Gastroesophageal sphincter (tissue), 4 donors: ENCODE measurements around the gene SLC35E1. TPM values are rescaled to one million over a fixed set of nuclear protein-coding genes. Genes with fewer than 3 reads are reported as not detected.

ENCODE experiments used
- ATAC-seq: fragments of 150-250 bp; one replicate; pipeline ENCODE4 v1.9.1; 2016; ENCODE audit warnings: mild to moderate bottlenecking, moderate library complexity
- H3K27ac ChIP-seq, 4 donors: fragments of 200-600 bp; sonication (generic) in 3 of 4; 1 replicate in 3 of 4; 2 replicates in 1 of 4; pipeline ENCODE4 v1.5.1; 2016 to 2019
- H3K27me3 ChIP-seq: fragments of 200-600 bp; sonication (generic); one replicate; pipeline ENCODE4 v1.5.1; 2019
- H3K36me3 ChIP-seq, 2 donors: fragments of 200-600 bp; sonication (generic); one replicate each; pipeline ENCODE4 v1.5.1; 2019; ENCODE audit warnings: control low read depth in 1 of 2
- H3K4me1 ChIP-seq, 3 donors: fragments of 200-600 bp; sonication (generic); 1 replicate in 2 of 3; 2 replicates in 1 of 3; pipeline ENCODE4 v1.5.1; 2016 to 2019; ENCODE audit warnings: control low read depth in 2 of 3
- H3K4me3 ChIP-seq, 2 donors: fragments of 200-600 bp; sonication (generic); one replicate each; pipeline ENCODE4 v1.5.1; 2019; ENCODE audit warnings: mild to moderate bottlenecking in 1 of 2, moderate library complexity in 1 of 2
- H3K9me3 ChIP-seq, 3 donors: fragments of 200-600 bp; sonication (generic); one replicate each; pipeline ENCODE4 v1.5.1; 2017 to 2019; ENCODE audit warnings: control low read depth in 2 of 3
- EP300 ChIP-seq: sonication (generic); formaldehyde crosslinking; IDR thresholded peaks from one replicate; pipeline ENCODE4 v1.6.1; 2017; ENCODE audit warnings: antibody characterized with exemption, mild to moderate bottlenecking
- POLR2A ChIP-seq, 2 donors: fragments of 450-650 bp; IDR thresholded peaks; one replicate each; pipeline ENCODE4 v1.6.1; 2017; ENCODE audit warnings: antibody characterized with exemption in 2 of 2, mild to moderate bottlenecking in 2 of 2, moderate library complexity in 1 of 2
- POLR2AphosphoS5 ChIP-seq: sonication (generic); formaldehyde crosslinking; IDR thresholded peaks from one replicate; pipeline ENCODE4 v1.6.1; 2017; ENCODE audit warnings: antibody characterized with exemption
- WGBS, 2 donors: methylation state at CpG; one replicate each; pipeline ENCODE4 v1.1.5; 2018; ENCODE audit warnings: low coverage in 1 of 2; 5-methylcytosine and 5-hydroxymethylcytosine counted together
- total RNA-seq, 4 donors: library from RNA; depleted of rRNA; stranded (reverse); fragments of >200 nt; gene quantifications; one replicate each; pipeline ENCODE4 v1.1.0, GENCODE V29; 2016
- TF ChIP-seq, protein P1 (sequence below), 4 experiments: fragments of 200-600 bp in 2 of 4; fragments of 450-650 bp in 2 of 4; sonication (generic) in 1 of 4; IDR thresholded peaks; one replicate each; pipeline ENCODE4 v1.5.1; 2017 to 2019; ENCODE audit warnings: antibody characterized with exemption in 4 of 4, mild to moderate bottlenecking in 2 of 4, moderate library complexity in 2 of 4

SLC35E1 gene
- total RNA-seq, 4 donors from 2014 or later, result 24.9 to 35.5 (median 29.7) TPM

DNA sequence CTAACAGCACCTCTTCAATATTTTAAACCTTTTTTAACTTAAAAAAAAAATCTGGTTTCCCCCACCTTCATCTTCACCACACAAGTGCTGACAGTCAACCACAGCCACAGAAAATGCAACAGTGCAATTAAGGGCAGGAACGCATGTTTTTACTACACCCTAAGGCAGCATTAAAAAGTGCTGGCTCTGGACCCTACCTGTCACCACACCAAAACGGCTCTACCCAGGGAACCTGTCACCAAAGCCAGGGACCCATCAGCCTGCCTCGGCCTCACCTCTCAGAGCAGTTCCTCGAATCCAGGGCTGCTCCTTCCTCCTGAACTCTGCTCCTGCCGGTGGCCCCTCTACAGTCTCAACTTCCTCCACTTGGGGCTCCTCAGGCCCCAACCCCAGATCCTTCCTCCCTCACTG lies 22.5 kb upstream of the SLC35E1 start:
- ATAC-seq, result no peak
- WGBS, 2 donors, result 82 to 100% methylated on average over 1 to 5 of the region's 5 CpGs
- H3K4me1 ChIP-seq, result peaks cover 0 to 85% (median 16%) of the 10 kb centered on the region in 3 donors
- H3K4me3 ChIP-seq, result no peak overlapping the region
- TF ChIP-seq POLR2AphosphoS5 (no peak), EP300 (no peak), POLR2A (IDR thresholded peaks at IDR 0.05) (no peak)
- TF ChIP-seq, protein P1, sequence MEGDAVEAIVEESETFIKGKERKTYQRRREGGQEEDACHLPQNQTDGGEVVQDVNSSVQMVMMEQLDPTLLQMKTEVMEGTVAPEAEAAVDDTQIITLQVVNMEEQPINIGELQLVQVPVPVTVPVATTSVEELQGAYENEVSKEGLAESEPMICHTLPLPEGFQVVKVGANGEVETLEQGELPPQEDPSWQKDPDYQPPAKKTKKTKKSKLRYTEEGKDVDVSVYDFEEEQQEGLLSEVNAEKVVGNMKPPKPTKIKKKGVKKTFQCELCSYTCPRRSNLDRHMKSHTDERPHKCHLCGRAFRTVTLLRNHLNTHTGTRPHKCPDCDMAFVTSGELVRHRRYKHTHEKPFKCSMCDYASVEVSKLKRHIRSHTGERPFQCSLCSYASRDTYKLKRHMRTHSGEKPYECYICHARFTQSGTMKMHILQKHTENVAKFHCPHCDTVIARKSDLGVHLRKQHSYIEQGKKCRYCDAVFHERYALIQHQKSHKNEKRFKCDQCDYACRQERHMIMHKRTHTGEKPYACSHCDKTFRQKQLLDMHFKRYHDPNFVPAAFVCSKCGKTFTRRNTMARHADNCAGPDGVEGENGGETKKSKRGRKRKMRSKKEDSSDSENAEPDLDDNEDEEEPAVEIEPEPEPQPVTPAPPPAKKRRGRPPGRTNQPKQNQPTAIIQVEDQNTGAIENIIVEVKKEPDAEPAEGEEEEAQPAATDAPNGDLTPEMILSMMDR (IDR thresholded peaks at IDR 0.05), result no peak
- H3K9me3 ChIP-seq, result no peaks in the 10 kb centered on the region
- H3K27ac ChIP-seq, result no peak overlapping the region
- no peaks in the 10 kb centered on the region for H3K27me3 ChIP-seq
- no peaks in the 10 kb centered on the region for H3K36me3 ChIP-seq

DNA sequence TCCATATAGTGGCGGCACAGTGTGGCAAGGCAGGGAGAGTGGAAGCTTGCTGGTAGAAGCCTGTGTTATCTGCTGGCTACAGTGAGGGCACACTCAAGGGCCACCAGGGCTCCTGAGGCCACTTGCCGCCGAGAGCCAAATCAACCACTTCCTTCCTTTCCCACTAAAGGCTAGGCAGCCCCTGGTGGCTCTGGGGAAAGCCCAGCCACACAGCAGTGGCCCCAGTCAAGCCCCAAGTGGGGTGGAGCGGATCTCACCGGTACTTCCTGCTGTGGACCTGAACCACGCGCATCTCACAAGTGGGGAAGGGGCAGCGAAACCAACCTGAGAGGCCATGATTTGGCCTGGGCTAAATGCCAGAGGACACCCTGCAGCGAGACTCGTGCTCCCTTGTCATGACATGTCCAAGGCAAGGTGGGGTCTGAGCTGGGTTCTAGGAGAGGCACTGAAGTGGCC lies 21.9 kb upstream of the SLC35E1 start:
- ATAC-seq, result no peak
- Histone ChIP-seq H3K36me3 (no peaks in the 10 kb centered on the region), H3K4me3 (no peak overlapping the region), H3K27me3 (no peaks in the 10 kb centered on the region), H3K4me1 (peaks cover 0 to 85% (median 17%) of the 10 kb centered on the region in 3 donors), H3K27ac (no peak overlapping the region), H3K9me3 (no peaks in the 10 kb centered on the region)
- 50 to 72% methylated on average over 1 to 2 of the region's 10 CpGs for WGBS, 2 donors
- TF ChIP-seq, protein P1 (IDR thresholded peaks at IDR 0.05), result no peak
- TF ChIP-seq POLR2A (IDR thresholded peaks at IDR 0.05), result no peak

DNA sequence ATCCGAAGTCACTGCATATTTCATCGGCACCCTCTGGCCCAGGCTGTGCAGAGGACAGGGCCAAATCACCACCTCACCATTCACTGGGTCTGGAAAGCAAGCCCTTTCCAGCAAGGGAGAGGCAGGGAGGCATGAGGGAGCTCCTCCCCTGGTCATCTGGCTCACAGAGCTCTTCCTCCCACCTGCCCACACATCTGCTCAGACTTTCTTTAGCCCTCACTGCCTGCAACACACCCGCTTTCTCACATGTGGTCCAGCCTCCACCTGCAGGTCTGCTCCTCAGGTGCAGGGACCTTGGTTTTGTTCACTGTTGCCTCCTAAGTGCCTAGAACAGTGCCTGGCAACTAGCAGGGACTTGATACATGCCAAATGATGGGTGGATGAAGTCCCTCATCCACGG lies 21.0 kb upstream of the SLC35E1 start:
- Histone ChIP-seq H3K4me3 (no peak overlapping the region), H3K27me3 (no peaks in the 10 kb centered on the region), H3K4me1 (peaks cover 0 to 85% (median 21%) of the 10 kb centered on the region in 3 donors), H3K27ac (no peak overlapping the region), H3K9me3 (no peaks in the 10 kb centered on the region), H3K36me3 (no peaks in the 10 kb centered on the region)
- 84 to 94% methylated on average over 2 to 4 of the region's 4 CpGs for WGBS, 2 donors
- no peak for ATAC-seq
- no peak for TF ChIP-seq POLR2A (IDR thresholded peaks at IDR 0.05)
- no peak for TF ChIP-seq EP300
- TF ChIP-seq, protein P1 (IDR thresholded peaks at IDR 0.05), result no peak
- TF ChIP-seq POLR2AphosphoS5, result no peak

DNA sequence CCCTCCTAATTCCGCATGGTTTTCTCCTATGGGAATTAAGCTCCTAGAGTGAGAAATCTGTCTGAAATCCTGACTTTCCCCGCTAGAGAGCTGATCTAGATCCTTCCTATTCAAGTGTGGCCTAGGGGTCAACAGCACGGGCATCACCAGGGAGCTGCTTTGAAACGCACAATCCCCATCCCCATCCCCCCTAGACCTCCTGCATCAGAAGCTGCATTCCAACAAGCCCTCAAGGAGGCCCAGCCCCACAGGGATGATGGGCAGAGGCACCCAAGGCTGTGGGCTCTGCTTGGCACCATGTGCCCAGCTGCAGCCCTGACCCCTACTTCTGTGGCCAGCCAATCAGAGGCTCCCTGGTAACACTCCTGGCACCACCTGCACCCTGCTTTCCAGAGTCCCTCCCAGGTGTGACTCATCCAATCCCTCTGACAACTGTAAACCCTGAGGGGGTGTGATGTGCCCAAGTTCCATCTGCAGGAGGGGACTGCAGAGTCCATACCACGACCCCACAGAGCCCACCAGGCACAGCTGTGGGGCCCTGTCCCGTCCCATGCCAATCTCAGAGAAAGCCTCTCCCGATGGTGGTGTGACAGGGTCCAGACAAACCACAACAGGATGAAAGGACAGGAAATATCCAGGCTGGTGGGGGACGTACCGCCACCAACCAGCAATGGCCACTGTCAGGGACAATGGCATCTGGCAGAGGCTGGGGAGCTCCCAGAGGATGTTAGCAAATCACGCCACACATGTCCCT lies 19.8 kb upstream of the SLC35E1 start:
- Histone ChIP-seq H3K4me1 (peaks cover 0 to 86% (median 33%) of the 10 kb centered on the region in 3 donors), H3K27me3 (no peaks in the 10 kb centered on the region), H3K9me3 (no peaks in the 10 kb centered on the region), H3K36me3 (no peaks in the 10 kb centered on the region), H3K4me3 (no peak overlapping the region), H3K27ac (no peak overlapping the region)
- ATAC-seq, result no peak
- 61 to 62% methylated on average over 2 to 6 of the region's 10 CpGs for WGBS, 2 donors
- TF ChIP-seq, protein P1 (IDR thresholded peaks at IDR 0.05), result no peak
- TF ChIP-seq EP300 (no peak), POLR2AphosphoS5 (no peak), POLR2A (IDR thresholded peaks at IDR 0.05) (no peak)
